K562 (cell line): ENCODE measurements around the gene HEPHL1. TPM values are rescaled to one million over a fixed set of nuclear protein-coding genes. Genes with fewer than 3 reads are reported as not detected.

Source experiments
- ATAC-seq: fragments of 200-7000 bp; cut with Tn5 transposase; 3 replicates; pipeline ENCODE4 v1.9.1; 2020; ENCODE audit warnings: moderate library complexity
- BruUV-seq: library from RNA; stranded (reverse); fragments of 400-500 nt; replicated peaks from 2 replicates; lab custom pipeline; 2021; lab: Mats Ljungman, UMichigan
- CTCF ChIA-PET: fragments of 300-600 bp; formaldehyde crosslinking; extraction: SDS; loops from one replicate; lab custom pipeline; 2021; ENCODE audit warnings: low intra/inter-chr PET ratio; lab: Yijun Ruan, JAX
- POLR2A ChIA-PET: fragments of 300-600, 350-650 bp; sonication (Branson Sonifier 250); formaldehyde crosslinking; extraction: SDS; loops from one replicate; lab custom pipeline; 2021; ENCODE audit warnings: antibody characterized with exemption, inconsistent platforms; lab: Yijun Ruan, JAX
- DNase-seq, 4 experiments: peaks; one replicate each; pipeline versions ENCODE4 v3.0.0 to v3.0.0-alpha.2; 2011 to 2018; ENCODE audit warnings: low spot score in 3 of 4, mixed read lengths in 3 of 4; ENCODE audit errors: extremely low read depth in 1 of 4
- FAIRE-seq: peaks from 2 replicates; lab custom pipeline; 2011; peaks lifted over from hg19 to GRCh38; lab: Jason Lieb, UNC
- H2AFZ ChIP-seq: 2 replicates; pipeline ENCODE4 v1.6.0; 2011; ENCODE audit warnings: low read depth, low read length, control low read depth, inconsistent platforms
- H3K27ac ChIP-seq: fragments of 200-600 bp; 3 replicates; pipeline ENCODE4 v1.8.0; 2011; ENCODE audit warnings: low read depth, mild to moderate bottlenecking, control low read depth, inconsistent platforms, low read length, moderate library complexity, mixed read lengths; ENCODE audit errors: extremely low read depth
- H3K27me3 ChIP-seq, 2 experiments: fragments of 300-600 bp in 1 of 2; 2 replicates in 1 of 2; 3 replicates in 1 of 2; pipeline versions ENCODE4 v1.6.0 to v1.8.0; 2011; ENCODE audit warnings: inconsistent platforms in 2 of 2, low read length in 2 of 2, mild to moderate bottlenecking in 1 of 2, mixed read lengths in 1 of 2, moderate library complexity in 1 of 2; ENCODE audit not compliant: control insufficient read depth in 2 of 2, insufficient read depth in 2 of 2
- H3K36me3 ChIP-seq: fragments of 300-600 bp; 3 replicates; pipeline ENCODE4 v1.8.0; 2011; ENCODE audit warnings: mild to moderate bottlenecking, low read length, inconsistent platforms; ENCODE audit not compliant: control insufficient read depth, insufficient read depth
- H3K4me1 ChIP-seq, 2 experiments: fragments of 200-600 bp in 1 of 2; replicated peaks in 1 of 2; 2 replicates in 1 of 2; 3 replicates in 1 of 2; pipeline versions ENCODE4 v1.5.1 to v1.8.0; 2011; ENCODE audit warnings: inconsistent platforms in 2 of 2, low read length in 2 of 2, mild to moderate bottlenecking in 1 of 2, mixed read lengths in 1 of 2, moderate library complexity in 1 of 2; ENCODE audit not compliant: control insufficient read depth in 2 of 2, insufficient read depth in 2 of 2
- H3K4me2 ChIP-seq: 2 replicates; pipeline ENCODE4 v1.6.1; 2011; ENCODE audit warnings: low read length, control low read depth, inconsistent platforms, mixed read lengths; ENCODE audit not compliant: insufficient read depth
- H3K4me3 ChIP-seq: fragments of 200-600 bp; sonication (generic), shearing (Covaris generic); 2 replicates; pipeline ENCODE4 v1.5.1; 2016; ENCODE audit warnings: control low read depth, inconsistent platforms
- H3K79me2 ChIP-seq: fragments of 200-600 bp; 3 replicates; pipeline ENCODE4 v1.8.0; 2011; ENCODE audit warnings: low read length, inconsistent platforms; ENCODE audit not compliant: control insufficient read depth, insufficient read depth
- H3K9ac ChIP-seq, 2 experiments: 2 replicates each; pipeline versions ENCODE4 v1.6.0 to v1.6.1; 2011; ENCODE audit warnings: low read depth in 2 of 2, low read length in 2 of 2, control low read depth in 1 of 2, inconsistent platforms in 1 of 2, mild to moderate bottlenecking in 1 of 2, mixed read lengths in 1 of 2; ENCODE audit not compliant: insufficient read depth in 1 of 2
- H3K9me1 ChIP-seq: one replicate; pipeline ENCODE4 v1.6.0; 2011; ENCODE audit warnings: inconsistent platforms, mild to moderate bottlenecking, low read length, moderate library complexity; ENCODE audit not compliant: control insufficient read depth, insufficient read depth
- H3K9me3 ChIP-seq: replicated peaks from 2 replicates; pipeline ENCODE4 v1.5.1; 2011; ENCODE audit warnings: low read depth, low read length, inconsistent platforms; ENCODE audit not compliant: control insufficient read depth, insufficient read depth
- H4K20me1 ChIP-seq: replicated peaks from 2 replicates; pipeline ENCODE4 v1.6.1; 2011; ENCODE audit warnings: low read length, inconsistent platforms, mixed read lengths; ENCODE audit not compliant: control insufficient read depth, insufficient read depth
- AFF1 ChIP-seq, 2 experiments: fragments of 450-650 bp; IDR thresholded peaks; 2 replicates each; pipeline ENCODE4 v1.6.1; 2018; ENCODE audit warnings: mild to moderate bottlenecking in 2 of 2, low read depth in 1 of 2; ENCODE audit not compliant: partially characterized antibody in 2 of 2
- ARID1B ChIP-seq: fragments of 450-650 bp; IDR thresholded peaks from 2 replicates; pipeline ENCODE4 v1.6.1; 2016; ENCODE audit warnings: antibody characterized with exemption, mild to moderate bottlenecking, inconsistent platforms
- CBFA2T3 ChIP-seq: fragments of 450-650 bp; IDR thresholded peaks from 2 replicates; pipeline ENCODE4 v1.6.1; 2017
- ELF1 ChIP-seq: fragments of 200-800 bp; sonication (Bioruptor generic); IDR thresholded peaks from 2 replicates; pipeline ENCODE4 v1.6.1; 2016; ENCODE audit warnings: missing genetic modification characterization, missing compliant biosample characterization
- FOXJ3 ChIP-seq: sonication (generic); formaldehyde crosslinking; IDR thresholded peaks from 2 replicates; pipeline ENCODE4 v1.4.0; 2020; ENCODE audit warnings: mild to moderate bottlenecking, missing genetic modification reagents
- HNRNPL ChIP-seq: fragments of 200-400 bp; formaldehyde crosslinking; IDR thresholded peaks from 2 replicates; pipeline ENCODE4 v1.6.1; 2017; ENCODE audit warnings: low read depth, mild to moderate bottlenecking, low read length
- MEIS2 ChIP-seq: fragments of 450-650 bp; IDR thresholded peaks from 2 replicates; pipeline ENCODE4 v1.6.1; 2014; ENCODE audit warnings: mild to moderate bottlenecking; ENCODE audit not compliant: partially characterized antibody
- PHF21A ChIP-seq: fragments of 450-650 bp; IDR thresholded peaks from 2 replicates; pipeline ENCODE4 v1.6.1; 2017; ENCODE audit warnings: low read depth, borderline replicate concordance
- STAT5A ChIP-seq: IDR thresholded peaks from 2 replicates; pipeline ENCODE4 v1.6.1; 2012; ENCODE audit warnings: low read length, inconsistent platforms, borderline replicate concordance
- TCF3 ChIP-seq: sonication (generic); formaldehyde crosslinking; IDR thresholded peaks from 2 replicates; pipeline ENCODE4 v1.4.0; 2020; ENCODE audit warnings: mild to moderate bottlenecking, missing genetic modification reagents
- TFAM ChIP-seq: fragments of 250-450 bp; sonication (Bioruptor Pico); conservative IDR thresholded peaks from 2 replicates; pipeline ENCODE4 v1.5.0; 2021; ENCODE audit warnings: mild to moderate bottlenecking, moderate library complexity
- ZNF717 ChIP-seq: fragments of 250-450 bp; sonication (Bioruptor Pico); IDR thresholded peaks from 2 replicates; pipeline ENCODE4 v1.5.0; 2021
- WGBS: fragments of 100-300 bp; shearing (Covaris generic); methylation state at CpG from one replicate; pipeline ENCODE4 v1.1.6; 2016; ENCODE audit warnings: low coverage, mixed read lengths; ENCODE audit not compliant: insufficient coverage; ENCODE audit errors: missing lambda C conversion rate; 5-methylcytosine and 5-hydroxymethylcytosine counted together
- in situ Hi-C: fragments of 300-500 bp; cut with MboI; formaldehyde crosslinking; loops from 4 replicates; pipeline ENCODE4 v1.15.0; 2018; ENCODE audit warnings: inconsistent platforms, mixed read lengths
- intact Hi-C: fragments of 100-400 bp; cut with micrococcal nuclease; formaldehyde crosslinking; loops from 2 replicates; pipeline ENCODE4 v1.14.2; 2022
- polyA plus RNA-seq, 8 experiments: library from polyadenylated mRNA; depleted of rRNA in 4 of 8; stranded (reverse) in 5 of 8; unstranded in 3 of 8; fragments of >200 nt; fragmentation: Nextera tagmentation in 2 of 8; fragmentation: Illumina TruSeq in 1 of 8; extraction: Ambion mirVana in 2 of 8; extraction: Trizol in 1 of 8; gene quantifications; 2 replicates each; pipeline versions ENCODE4 v1.2.1 to v1.2.3, GENCODE V29; 2011 to 2014; ENCODE audit warnings: inconsistent platforms in 1 of 8, missing spikeins in 1 of 8
- total RNA-seq, 7 experiments: library from RNA; depleted of rRNA in 6 of 7; stranded (reverse); fragments of >200 nt in 6 of 7; fragmentation: Illumina TruSeq in 2 of 7; extraction: Trizol in 2 of 7; gene quantifications; 2 replicates each; pipeline versions ENCODE4 v1.2.1 to v1.2.3, GENCODE V29; 2011 to 2021; ENCODE audit warnings: low replicate concordance in 1 of 7
- TF ChIP-seq, protein P1 (sequence below): fragments of 200-800 bp; sonication (Bioruptor generic); IDR thresholded peaks from 2 replicates; pipeline ENCODE4 v1.6.1; 2017; ENCODE audit warnings: missing genetic modification characterization, missing compliant biosample characterization

The HEPHL1 gene
- total and polyA plus RNA-seq, 9 of the 15 experiments (the other 6 are each of a cell fraction or from before 2014, with no cell fraction given): 0.01 TPM; not detected in 8

DNA sequence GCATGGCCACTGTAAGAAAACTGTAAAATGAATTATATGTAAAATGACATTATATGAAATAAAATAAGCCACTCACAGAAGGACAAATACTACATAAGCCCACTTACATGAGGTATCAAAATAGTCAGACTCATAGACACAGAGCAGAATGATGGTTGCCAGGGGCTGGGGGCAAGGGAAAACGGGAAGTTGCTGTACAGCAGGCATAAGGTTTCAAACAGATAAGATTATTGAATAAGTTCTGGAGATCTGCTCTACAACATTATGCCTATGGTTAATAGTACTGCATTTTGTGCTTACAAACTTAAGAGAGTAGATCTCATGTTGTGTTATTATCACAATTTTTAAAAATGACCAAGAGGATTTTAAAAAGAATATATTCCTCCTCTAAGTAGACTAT lies 32.7 kb upstream of the HEPHL1 start (continued):
- TF ChIP-seq TCF3 (CRISPR knock-in tag): peak; percentile 58
- TF ChIP-seq, protein P1, sequence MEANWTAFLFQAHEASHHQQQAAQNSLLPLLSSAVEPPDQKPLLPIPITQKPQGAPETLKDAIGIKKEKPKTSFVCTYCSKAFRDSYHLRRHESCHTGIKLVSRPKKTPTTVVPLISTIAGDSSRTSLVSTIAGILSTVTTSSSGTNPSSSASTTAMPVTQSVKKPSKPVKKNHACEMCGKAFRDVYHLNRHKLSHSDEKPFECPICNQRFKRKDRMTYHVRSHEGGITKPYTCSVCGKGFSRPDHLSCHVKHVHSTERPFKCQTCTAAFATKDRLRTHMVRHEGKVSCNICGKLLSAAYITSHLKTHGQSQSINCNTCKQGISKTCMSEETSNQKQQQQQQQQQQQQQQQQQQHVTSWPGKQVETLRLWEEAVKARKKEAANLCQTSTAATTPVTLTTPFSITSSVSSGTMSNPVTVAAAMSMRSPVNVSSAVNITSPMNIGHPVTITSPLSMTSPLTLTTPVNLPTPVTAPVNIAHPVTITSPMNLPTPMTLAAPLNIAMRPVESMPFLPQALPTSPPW (CRISPR knock-in tag): peak; percentile 34; the same call in 1 of the 2 replicates
- no peak for TF ChIP-seq TFAM (CRISPR knock-in tag)
- TF ChIP-seq ARID1B: peak; percentile 71
- TF ChIP-seq ZNF717: no peak
- 0 out of 2 replicates have a peak, but pooled peaks have one; percentile 22 for TF ChIP-seq STAT5A
- TF ChIP-seq PHF21A: no peak
- no peak for TF ChIP-seq FOXJ3 (CRISPR knock-in tag)
- TF ChIP-seq MEIS2: no peak
- peak; percentile 44; the same call in 1 of the 2 replicates for TF ChIP-seq CBFA2T3
- 0 out of 2 replicates have a peak, but pooled peaks have one; percentile 13 for TF ChIP-seq HNRNPL

DNA sequence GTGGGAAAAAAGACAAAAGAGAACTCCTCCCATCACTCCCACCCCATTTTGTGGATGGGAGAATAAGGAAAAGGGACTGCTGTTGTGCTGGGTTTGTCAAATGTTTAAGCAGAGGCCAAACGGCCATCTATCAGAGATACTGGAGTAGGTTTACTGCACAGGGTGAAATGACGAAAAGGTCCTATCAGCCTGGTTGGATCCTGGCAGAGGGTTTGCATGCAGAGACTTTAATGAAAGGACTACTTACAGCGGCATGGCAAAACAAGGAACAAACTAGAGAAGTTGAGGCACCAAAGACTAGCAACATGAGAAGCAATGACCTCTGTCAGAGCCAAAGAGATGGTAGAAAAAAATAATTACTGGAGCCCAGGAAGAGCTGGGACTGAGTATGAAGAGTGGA lies 32.2 kb upstream of the HEPHL1 start:
- Histone ChIP-seq H3K9me3 (no peaks in the 10 kb centered on the region), H4K20me1 (no peaks in the 10 kb centered on the region), H3K4me3 (no peak overlapping the region), H3K79me2 (no peaks in the 10 kb centered on the region), H2AFZ (peak overlapping the region; percentile 93), H3K9me1 (no peaks in the 10 kb centered on the region), H3K36me3 (no peaks in the 10 kb centered on the region), H3K4me2 (peak overlapping the region; percentile 42), H3K4me1 (peaks cover 6 to 27% of the 10 kb centered on the region in 2 experiments; a peak in 3 of 5 replicates)
- ChIA-PET CTCF (no interaction called here), POLR2A (no interaction called here)
- no TSS peak for BruUV-seq
- no peak for DNase-seq
- TF ChIP-seq ELF1 (tag) (no peak), AFF1 (IDR thresholded peaks at IDR 0.05; ENCODE audit: low read depth in 1 of 2, partially characterized antibody in 2 of 2) (peak in 1 of 2 experiments; percentile 51)
- TF ChIP-seq, all 486 proteins: peak for 1
- Histone ChIP-seq H3K9ac (no peak overlapping the region; a peak in 1 of 4 replicates), H3K27ac (peak overlapping the region; percentile 41), H3K27me3 (no peaks in the 10 kb centered on the region)
- ATAC-seq (peak; percentile 69), FAIRE-seq (no peak)
- in situ Hi-C loops: no loop called here
- intact Hi-C loops: no loop called here
- 50% methylated on average over 3 of the region's 3 CpGs for WGBS
